ENCODE results near the gene PSMD13.
"Not testable (repeated sequence)": the region's sequence is repeated elsewhere in the genome, so short reads cannot be mapped to it uniquely, and the experiment has no call there.

The PSMD13 gene

GRCh38 chr11:216081-216974, 20.4 kb upstream of the PSMD13 start:
- TF ChIP-seq ZFX (IDR thresholded peaks at IDR 0.05; ENCODE audit: borderline replicate concordance) (no peak), CTCF (IDR thresholded peaks at IDR 0.05) (no peak)

GRCh38 chr11:217704-218103, 19.1 kb upstream of the PSMD13 start:
- no peak overlapping the region for H3K27ac ChIP-seq
- TF ChIP-seq CTCF (IDR thresholded peaks at IDR 0.05) (no peak), ZFX (IDR thresholded peaks at IDR 0.05; ENCODE audit: borderline replicate concordance) (no peak)

More at GRCh38 chr11:216081-216974, 20.4 kb upstream of the PSMD13 start:
- peak overlapping the region; percentile 20; the same call in 1 of the 2 replicates for H3K27ac ChIP-seq

GRCh38 chr11:218815-219593, 17.8 kb upstream of the PSMD13 start:
- H3K27ac ChIP-seq = no peak overlapping the region
- no peak for TF ChIP-seq ZFX (IDR thresholded peaks at IDR 0.05; ENCODE audit: borderline replicate concordance)
- TF ChIP-seq CTCF (IDR thresholded peaks at IDR 0.05) = no peak

- H3K27ac ChIP-seq = not testable (repeated sequence)
Measured at GRCh38 chr11:220641-221215, 16.0 kb upstream of the PSMD13 start.

GRCh38 chr11:221539-221938, 15.2 kb upstream of the PSMD13 start:
- H3K27ac ChIP-seq = no peak overlapping the region
- no peak for TF ChIP-seq ZFX (IDR thresholded peaks at IDR 0.05; ENCODE audit: borderline replicate concordance)
- no peak for TF ChIP-seq CTCF (IDR thresholded peaks at IDR 0.05)

- no peak for TF ChIP-seq CTCF (IDR thresholded peaks at IDR 0.05)
- TF ChIP-seq ZFX (IDR thresholded peaks at IDR 0.05; ENCODE audit: borderline replicate concordance) = no peak
- H3K27ac ChIP-seq = no peak overlapping the region
Measured at GRCh38 chr11:221998-222789, 14.6 kb upstream of the PSMD13 start.
